ENCODE results near the gene FCRLB. TPM values are rescaled to one million over a fixed set of nuclear protein-coding genes. Genes with fewer than 3 reads are reported as not detected.
"Not testable (repeated sequence)": the region's sequence is repeated elsewhere in the genome, so short reads cannot be mapped to it uniquely, and the experiment has no call there.

The FCRLB gene
- total RNA-seq, 4 donors from 2014 or later = 0.72 to 1.4 (median 0.81) TPM; not detected in 1

GRCh38 chr1:161723459-161724141 is 2.3 kb downstream of the FCRLB start:
- Histone ChIP-seq H3K4me3 (no peak overlapping the region), H3K9me3 (no peaks in the 10 kb centered on the region), H3K36me3 (no peaks in the 10 kb centered on the region), H3K4me1 (peaks cover 19% of the 10 kb centered on the region), H3K27ac (no peak overlapping the region), H3K27me3 (no peaks in the 10 kb centered on the region)
- TF ChIP-seq POLR2A (IDR thresholded peaks at IDR 0.05) = no peak
- TF ChIP-seq, protein P1, sequence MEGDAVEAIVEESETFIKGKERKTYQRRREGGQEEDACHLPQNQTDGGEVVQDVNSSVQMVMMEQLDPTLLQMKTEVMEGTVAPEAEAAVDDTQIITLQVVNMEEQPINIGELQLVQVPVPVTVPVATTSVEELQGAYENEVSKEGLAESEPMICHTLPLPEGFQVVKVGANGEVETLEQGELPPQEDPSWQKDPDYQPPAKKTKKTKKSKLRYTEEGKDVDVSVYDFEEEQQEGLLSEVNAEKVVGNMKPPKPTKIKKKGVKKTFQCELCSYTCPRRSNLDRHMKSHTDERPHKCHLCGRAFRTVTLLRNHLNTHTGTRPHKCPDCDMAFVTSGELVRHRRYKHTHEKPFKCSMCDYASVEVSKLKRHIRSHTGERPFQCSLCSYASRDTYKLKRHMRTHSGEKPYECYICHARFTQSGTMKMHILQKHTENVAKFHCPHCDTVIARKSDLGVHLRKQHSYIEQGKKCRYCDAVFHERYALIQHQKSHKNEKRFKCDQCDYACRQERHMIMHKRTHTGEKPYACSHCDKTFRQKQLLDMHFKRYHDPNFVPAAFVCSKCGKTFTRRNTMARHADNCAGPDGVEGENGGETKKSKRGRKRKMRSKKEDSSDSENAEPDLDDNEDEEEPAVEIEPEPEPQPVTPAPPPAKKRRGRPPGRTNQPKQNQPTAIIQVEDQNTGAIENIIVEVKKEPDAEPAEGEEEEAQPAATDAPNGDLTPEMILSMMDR (IDR thresholded peaks at IDR 0.05) = no peak
- no peak for TF ChIP-seq POLR2AphosphoS5 (IDR thresholded peaks at IDR 0.05)
- no peak for TF ChIP-seq EP300 (IDR thresholded peaks at IDR 0.05)
- WGBS = 72% methylated on average over 6 of the region's 8 CpGs
- DNase-seq (ENCODE audit: low spot score in 2 of 2) = no peak

DNA sequence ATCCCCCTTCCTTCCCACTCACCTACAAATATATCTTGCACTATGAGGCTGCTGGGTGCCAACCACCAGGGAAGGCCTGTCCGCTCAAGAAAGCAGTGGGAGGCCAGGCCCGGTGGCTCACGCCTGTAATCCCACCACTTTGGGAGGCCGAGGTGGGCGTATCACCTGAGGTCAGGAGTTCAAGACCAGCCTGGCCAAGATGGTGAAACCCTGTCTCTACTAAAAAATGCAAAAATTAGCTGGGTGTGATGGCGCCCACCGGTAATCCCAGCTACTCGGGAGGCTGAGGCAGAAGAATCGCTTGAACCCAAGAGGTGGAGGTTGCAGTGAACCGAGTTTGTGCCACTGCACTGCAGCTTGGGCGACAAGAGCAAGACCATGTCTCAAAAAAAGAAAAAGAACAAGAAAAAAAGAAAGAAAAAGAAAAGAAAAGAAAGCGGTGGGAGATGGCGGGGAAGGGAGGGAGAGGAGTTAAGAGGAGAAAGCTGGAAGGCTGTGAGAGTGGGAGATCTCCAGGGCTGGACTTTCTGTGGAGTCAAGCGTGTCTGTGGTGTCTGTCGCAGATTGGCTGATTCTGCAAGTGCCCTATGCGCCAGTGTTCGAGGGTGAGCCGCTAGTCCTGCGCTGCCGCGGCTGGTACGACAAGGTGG is 4.0 kb downstream of the FCRLB start:
- WGBS = 55% methylated on average over 22 of the region's 22 CpGs
- H3K4me3 ChIP-seq = peak overlapping the region; percentile 93

DNA sequence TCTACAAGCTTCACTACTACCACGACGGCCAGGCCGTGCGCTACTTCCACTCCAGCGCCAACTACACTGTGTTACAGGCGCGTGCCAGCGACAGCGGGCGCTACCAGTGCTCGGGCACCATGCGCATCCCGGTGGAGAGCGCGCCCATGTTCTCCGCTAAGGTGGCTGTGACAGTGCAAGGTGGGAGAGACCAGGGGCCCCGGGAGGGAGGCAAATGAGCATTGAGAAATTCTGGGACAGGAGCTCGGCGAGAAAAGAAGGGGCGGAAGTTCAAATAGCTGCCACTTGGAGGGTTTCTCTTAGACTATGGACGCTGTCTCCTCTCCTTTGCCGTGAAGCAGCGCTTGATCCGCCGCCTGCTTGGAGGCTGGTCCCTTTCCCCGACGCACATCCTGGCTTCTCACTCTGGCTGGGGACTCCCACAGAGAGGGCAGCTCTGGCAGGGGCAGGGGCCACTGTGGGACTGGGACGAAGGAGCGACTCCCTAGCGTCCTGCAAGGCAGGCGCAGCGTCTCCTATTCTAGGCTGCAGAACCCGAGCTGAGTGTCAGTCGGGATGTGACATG is 4.6 kb downstream of the FCRLB start:
- Histone ChIP-seq H3K9me3 (no peaks in the 10 kb centered on the region), H3K27me3 (no peaks in the 10 kb centered on the region), H3K4me3 (peak overlapping the region; percentile 93), H3K4me1 (peaks cover 19% of the 10 kb centered on the region), H3K27ac (peak overlapping the region; percentile 94), H3K36me3 (no peaks in the 10 kb centered on the region)
- no peak for TF ChIP-seq POLR2AphosphoS5 (IDR thresholded peaks at IDR 0.05)
- TF ChIP-seq POLR2A (IDR thresholded peaks at IDR 0.05) = no peak
- TF ChIP-seq, protein P1 (IDR thresholded peaks at IDR 0.05) = peak in 1 of 2 donors; percentile 24
- TF ChIP-seq EP300 (IDR thresholded peaks at IDR 0.05) = no peak
- peak; percentile 69 to 80 for DNase-seq (ENCODE audit: low spot score in 2 of 2)
- WGBS = 1% methylated on average over 29 of the region's 34 CpGs

More for the DNA sequence above, 4.0 kb downstream of the FCRLB start:
- peaks cover 19% of the 10 kb centered on the region for H3K4me1 ChIP-seq
- H3K27ac ChIP-seq; H3K36me3 ChIP-seq; H3K9me3 ChIP-seq; DNase-seq (ENCODE audit: low spot score in 2 of 2); H3K27me3 ChIP-seq: not testable (repeated sequence)

DNA sequence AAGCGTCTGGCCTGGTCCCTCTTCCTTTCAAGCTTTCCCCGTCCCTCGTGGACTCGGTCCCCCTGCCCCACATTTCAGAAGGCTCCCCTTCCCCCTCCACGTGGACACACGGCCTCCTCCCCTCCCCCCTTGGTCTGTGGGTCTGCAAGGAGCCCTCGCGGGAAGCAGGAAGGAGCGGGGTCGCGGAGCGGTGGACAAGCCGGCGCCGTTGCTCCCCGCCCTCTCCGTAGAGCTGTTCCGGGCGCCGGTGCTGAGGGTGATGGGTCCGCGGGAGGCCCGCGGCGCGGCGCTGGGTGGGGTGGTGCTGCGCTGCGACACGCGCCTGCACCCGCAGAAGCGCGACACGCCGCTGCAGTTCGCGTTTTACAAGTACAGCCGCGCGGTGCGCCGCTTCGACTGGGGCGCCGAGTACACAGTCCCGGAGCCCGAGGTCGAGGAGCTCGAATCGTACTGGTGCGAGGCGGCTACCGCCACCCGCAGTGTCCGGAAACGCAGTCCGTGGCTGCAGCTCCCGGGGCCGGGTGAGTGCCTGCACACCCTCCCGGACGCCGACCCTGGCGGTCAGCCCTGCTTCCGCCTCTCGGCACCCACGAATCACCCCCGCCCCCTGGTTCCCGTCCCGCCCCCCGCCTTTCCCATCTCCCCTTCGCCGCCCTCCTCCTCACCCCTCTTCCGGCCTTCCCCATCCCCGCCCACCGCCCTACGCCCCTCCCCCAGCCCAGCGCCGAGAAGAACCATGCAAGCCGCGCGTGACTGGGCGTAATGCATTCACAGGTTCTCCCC is 5.3 kb downstream of the FCRLB start:
- Histone ChIP-seq H3K27me3 (no peaks in the 10 kb centered on the region), H3K36me3 (no peaks in the 10 kb centered on the region), H3K27ac (peak overlapping the region; percentile 94), H3K4me3 (peak overlapping the region; percentile 93), H3K4me1 (peaks cover 19% of the 10 kb centered on the region), H3K9me3 (no peaks in the 10 kb centered on the region)
- TF ChIP-seq POLR2AphosphoS5 (IDR thresholded peaks at IDR 0.05) = peak in 1 of 3 donors; percentile 44
- TF ChIP-seq EP300 (IDR thresholded peaks at IDR 0.05) = no peak
- TF ChIP-seq POLR2A (IDR thresholded peaks at IDR 0.05) = peak in 1 of 2 donors; percentile 35
- under 1% methylated on average over 59 of the region's 83 CpGs for WGBS
- DNase-seq (ENCODE audit: low spot score in 2 of 2) = peak; percentile 94 to 95

DNA sequence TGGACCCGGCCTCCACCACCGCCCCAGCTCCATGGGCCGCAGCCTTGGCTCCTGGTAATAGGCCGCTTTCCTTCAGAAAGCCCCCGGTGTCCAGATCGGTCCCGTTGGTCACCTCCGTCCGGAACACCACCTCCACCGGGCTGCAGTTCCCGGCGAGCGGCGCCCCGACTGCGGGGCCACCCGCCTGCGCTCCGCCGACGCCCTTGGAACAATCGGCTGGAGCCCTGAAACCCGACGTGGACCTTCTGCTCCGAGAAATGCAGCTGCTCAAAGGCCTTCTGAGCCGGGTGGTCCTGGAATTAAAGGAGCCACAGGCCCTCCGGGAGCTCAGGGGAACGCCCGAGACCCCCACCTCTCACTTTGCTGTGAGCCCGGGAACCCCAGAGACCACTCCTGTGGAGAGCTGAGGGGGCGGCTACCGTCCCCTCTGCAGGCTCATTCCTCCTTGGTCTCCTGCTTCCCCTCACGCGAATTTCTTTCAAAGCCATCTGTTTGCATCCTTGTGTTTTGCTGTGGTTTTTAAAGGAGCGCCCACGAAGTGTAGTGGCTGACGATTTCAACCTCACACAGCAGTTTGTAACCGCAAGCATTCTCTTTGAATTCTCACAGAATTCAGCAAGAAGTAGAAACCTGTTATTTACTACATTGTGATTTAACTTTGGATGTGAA is 6.0 kb downstream of the FCRLB start:
- Histone ChIP-seq H3K4me1 (peaks cover 19% of the 10 kb centered on the region), H3K36me3 (no peaks in the 10 kb centered on the region), H3K27ac (peak overlapping the region; percentile 94), H3K27me3 (no peaks in the 10 kb centered on the region), H3K4me3 (peak overlapping the region; percentile 93), H3K9me3 (no peaks in the 10 kb centered on the region)
- WGBS = 3% methylated on average over 29 of the region's 38 CpGs
- TF ChIP-seq POLR2A (IDR thresholded peaks at IDR 0.05) (no peak), POLR2AphosphoS5 (IDR thresholded peaks at IDR 0.05) (no peak), EP300 (IDR thresholded peaks at IDR 0.05) (no peak)
- TF ChIP-seq, protein P1 (IDR thresholded peaks at IDR 0.05) = no peak
- DNase-seq (ENCODE audit: low spot score in 2 of 2) = peak in 1 of 2 donors; percentile 64
